ENCODE data around the gene DRC1.
A peak's percentile ranks its signal among the peaks of the same experiment; 100 is the strongest.

The DRC1 gene

DNA sequence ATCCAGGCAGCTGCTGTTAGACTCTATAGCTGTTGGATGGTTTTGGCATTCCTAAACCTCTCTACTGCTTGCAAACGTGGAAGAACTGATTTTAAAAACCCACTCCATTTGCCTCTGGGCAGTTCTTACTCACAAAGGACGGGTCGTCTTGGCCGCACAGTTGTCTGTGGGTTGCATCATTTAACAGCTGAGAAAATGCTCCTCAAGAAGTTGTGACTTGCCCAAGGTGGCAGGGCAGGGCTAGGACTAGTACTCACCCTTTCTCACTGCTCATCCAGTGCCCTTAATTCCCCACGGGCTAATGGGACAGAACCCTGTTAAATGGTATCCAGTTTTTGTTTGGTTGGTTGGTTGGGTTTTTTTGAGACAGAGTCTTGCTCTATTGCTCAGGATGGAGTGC is 997 bp upstream of the DRC1 start:
- no peak for DNase-seq

DNA sequence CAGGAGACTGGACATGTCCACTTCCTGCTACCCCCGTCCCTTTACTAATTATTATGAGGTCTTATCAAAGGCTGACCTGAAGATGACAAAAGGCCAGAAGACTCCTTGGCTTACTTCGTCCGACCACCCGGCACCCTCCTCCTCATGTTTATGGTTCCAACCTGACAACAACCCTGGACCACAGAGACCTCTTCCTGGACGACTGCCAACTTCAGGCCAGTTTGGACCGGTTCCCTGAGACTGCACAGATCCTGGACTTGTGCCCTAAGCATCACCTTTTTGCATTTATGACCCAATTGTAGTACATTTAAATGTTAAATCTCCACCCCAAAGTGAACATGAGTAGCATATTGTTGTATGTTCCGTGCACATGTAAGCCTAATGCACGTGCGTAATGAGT is 5.8 kb downstream of the DRC1 start:
- no peak for DNase-seq

GRCh38 chr2:26409785-26410184 is 8.1 kb downstream of the DRC1 start:
- DNase-seq = no peak

GRCh38 chr2:26410764-26411243 is 9.1 kb downstream of the DRC1 start:
- no peak for DNase-seq

DNA sequence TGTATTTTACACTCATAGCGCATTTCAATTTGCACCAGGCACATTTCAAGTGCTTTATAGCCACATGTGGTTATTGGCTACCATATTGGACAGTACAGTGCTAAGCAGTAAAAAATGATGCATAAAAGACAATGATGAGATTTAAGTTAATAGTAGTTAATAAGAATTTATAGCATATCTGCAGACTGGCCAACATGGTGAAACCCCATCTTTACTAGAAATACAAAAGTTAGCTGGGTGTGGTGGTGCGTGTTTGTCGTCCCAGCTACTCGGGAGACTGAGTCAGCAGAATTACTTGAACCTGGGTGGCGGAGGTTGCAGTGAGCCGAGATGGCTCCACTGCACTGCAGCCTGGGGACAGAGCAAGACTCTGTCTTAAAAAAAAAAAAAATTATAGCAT is 9.7 kb downstream of the DRC1 start:
- DNase-seq = no peak

DNA sequence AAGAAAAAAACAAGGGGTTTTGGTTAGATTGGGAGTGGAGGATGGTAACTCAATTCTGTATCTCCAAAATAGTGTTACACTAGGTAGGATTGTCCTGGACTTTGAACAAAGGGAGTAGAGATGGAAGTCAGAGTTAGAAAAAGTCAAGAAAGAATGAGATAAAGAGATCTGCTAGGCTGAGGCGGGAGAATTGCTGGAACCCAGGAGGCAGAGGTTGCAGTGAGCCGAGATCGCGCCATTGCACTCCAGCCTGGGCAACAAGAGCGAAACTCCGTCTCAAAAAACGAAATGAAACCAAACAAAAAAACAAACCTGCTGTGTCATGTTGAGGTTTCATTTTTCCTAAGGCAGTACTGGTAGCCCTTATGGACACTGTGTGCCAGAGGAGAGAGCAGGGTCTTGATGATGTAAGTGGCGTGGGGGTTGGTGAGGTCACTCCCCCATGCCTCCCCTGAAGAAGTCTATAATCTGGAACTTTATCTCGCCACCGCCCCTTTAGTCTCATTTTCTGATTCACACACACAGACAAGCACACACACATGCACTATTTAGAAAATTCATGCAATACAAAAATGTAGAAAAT is 10.5 kb downstream of the DRC1 start:
- no peak for DNase-seq

DNA sequence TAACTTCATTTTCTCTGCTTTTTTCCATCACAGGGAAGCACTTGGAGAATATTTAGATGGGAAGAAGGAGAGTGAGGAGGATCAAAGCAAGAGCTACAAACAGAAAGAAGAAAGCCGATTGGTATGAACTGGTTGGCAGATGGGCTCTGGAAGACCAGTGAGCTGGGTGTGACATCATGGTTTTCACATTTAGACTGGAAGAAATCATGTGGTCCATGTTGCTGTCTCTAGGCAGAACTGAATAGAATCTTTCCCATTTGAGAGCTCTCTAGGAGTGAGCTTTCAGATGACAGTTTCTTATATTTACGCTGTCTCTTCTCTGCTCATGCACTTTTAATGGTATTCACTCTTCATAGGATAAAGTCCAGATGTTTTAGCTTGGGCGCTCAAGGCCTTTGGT is 12.6 kb downstream of the DRC1 start:
- no peak for DNase-seq

- DNase-seq = no peak
Observed at GRCh38 chr2:26421961-26422360, 20.2 kb downstream of the DRC1 start.

- DNase-seq = no peak
Observed at GRCh38 chr2:26422947-26423629, 21.4 kb downstream of the DRC1 start.

- no peak for DNase-seq
Observed at GRCh38 chr2:26423750-26424149, 22.0 kb downstream of the DRC1 start.

DNA sequence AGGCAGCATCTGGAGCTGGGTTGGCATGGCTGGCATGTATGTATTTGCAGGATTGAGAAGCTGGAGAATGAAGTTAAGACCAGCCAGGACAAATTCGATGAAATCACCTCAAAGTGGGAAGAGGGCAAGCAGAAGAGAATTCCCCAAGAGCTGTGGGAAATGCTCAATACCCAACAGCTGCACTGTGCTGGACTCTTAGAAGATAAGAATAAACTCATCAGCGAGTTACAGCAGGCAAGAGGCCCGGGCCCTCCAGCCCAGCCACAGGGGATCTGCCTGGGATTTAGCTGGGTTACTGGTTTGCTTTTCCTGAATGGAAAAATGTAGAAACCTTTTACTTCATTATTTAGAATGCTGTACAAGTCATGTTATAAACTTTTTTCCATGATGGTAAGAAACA is 22.5 kb downstream of the DRC1 start:
- DNase-seq = no peak

DNA sequence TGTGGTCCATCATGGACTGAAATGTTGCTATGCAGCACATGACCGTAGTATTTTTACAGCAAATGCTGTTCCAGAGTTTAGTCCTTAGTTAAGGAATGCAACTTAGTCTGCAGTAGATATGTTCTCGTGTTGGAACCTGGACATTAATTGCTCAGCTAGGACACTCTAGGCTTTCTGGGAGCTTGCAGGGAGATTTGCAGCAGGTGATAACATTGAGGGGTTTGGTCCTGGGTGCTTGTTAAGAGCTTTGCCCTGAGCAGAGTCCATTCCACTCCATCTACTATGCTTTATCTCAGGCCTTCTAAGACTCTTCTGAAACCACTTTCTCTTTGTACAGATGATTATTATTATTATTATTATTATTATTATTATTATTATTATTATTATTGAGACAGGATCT is 27.1 kb downstream of the DRC1 start:
- no peak for DNase-seq

GRCh38 chr2:26429779-26430578 is 28.3 kb downstream of the DRC1 start:
- peak; percentile 89 for DNase-seq

- no peak for DNase-seq
Observed at GRCh38 chr2:26430826-26431225, 29.1 kb downstream of the DRC1 start.

GRCh38 chr2:26432363-26432762 is 30.6 kb downstream of the DRC1 start:
- DNase-seq = no peak

GRCh38 chr2:26432859-26433258 is 31.1 kb downstream of the DRC1 start:
- no peak for DNase-seq

GRCh38 chr2:26435106-26435505 is 33.4 kb downstream of the DRC1 start:
- DNase-seq = no peak

DNA sequence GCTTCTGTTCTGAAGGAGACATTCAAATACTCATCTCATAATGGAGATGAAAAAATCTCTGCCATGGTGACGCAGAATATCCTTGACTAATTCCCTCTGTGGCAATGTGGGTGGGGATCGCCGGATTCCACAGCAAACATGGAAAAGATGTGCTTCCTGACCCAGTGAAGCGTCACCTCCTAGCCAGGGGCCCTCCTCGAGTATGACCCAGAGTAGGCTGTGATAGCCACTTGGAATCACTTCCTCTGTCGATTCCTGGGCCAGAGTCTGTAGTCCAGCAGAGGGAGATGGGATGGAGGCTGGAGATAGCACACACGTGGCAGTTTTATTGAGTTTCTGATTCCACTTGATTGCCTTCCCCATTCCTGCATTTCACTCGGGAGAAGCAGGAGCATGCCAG is 36.8 kb downstream of the DRC1 start:
- DNase-seq = no peak

DNA sequence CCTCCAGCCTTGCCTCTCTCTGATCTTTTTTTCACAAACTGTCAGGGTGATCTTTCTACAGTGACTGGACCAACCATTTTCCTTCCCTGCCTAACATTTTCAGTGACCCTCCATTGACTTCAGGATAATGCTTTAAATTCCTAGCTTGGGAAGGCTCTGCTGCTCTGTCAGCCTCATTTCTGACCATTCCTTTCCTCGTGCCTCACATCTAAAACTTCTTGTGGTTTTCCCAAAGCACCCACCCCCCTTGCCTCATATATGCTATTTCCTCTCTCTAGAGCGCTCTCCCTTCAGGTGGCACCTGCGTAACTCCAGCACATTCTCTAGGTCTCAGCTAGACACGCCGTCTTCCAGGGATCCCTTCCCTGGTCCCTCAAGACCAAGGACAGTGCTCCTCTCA is 37.2 kb downstream of the DRC1 start:
- DNase-seq = no peak

DNA sequence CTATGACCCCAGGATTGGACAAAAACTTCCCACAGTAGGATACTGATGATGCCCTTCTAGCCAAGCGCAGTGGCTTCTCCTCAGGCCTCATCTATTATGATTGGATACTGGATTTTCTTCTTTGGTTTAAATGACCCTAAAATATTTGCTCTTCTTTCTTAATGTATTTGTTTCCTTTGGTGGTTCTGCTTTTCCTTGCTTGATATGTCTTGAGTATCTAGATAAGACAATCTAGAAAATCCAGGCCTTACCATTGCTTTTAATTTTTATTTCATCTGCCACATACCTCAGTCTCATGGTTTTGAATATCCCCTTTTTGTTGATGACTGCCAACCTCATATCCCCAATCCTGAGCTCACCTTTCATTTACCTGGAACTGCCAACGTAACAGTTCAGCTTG is 40.6 kb downstream of the DRC1 start:
- DNase-seq = no peak

DNA sequence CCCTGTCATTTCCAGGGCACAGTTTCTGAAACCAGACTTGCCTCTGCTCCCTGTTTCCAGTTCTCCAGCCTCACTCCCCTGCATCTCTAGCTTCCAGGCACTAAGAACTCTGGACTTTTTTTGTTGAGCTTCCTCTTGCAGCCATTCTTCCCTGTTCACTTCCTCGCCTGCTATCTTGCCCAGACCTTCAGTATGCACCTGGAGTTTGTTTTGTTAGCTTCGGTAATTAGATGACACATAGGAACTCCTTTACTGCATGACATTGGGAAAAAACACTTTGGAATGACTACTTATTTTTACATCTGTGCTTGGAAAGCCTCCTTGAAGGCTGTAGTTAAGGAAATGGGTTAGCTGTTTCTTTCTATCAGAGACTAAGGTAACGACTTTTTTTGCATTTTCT is 41.0 kb downstream of the DRC1 start:
- no peak for DNase-seq

DNA sequence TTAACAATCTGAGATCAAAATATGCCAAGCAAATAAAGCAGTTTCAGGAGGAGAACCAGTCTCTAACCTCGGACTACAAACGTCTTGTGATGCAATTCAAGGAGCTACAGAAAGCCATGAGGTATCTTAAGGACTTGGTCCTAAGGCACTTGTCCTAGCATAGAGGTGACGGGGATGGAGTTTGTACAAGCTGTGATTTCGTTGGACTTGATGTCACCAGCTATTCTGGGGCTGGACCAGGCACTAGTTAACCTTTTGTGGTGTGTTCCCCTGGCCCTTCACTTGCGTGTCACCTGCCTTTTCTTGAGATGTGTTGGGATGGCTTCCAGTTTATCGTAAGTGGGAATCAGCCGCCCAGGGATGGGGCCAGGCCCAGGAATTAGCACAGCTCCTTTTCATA is 42.5 kb downstream of the DRC1 start:
- DNase-seq = no peak

DNA sequence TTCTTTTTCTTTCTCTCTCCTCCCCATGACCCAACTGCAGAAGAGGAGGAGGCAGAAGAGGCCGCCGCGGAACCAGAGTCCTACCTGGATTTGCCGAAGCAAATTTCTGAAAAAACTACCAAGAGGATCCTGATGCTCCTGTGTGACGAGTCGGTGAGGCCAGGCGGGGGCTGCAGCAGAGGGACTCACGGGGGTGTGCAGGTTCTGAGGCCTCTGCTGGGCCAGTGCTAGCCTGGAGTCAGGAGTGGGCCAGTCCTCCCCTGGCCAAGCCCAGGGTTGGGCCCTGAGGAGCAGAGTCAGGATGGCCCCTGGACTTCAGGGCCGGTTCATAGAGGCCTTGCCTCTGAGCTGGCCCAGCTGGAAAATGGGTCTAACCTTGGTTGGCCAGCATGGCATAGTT is 46.9 kb downstream of the DRC1 start:
- no peak for DNase-seq

Measured in NCI-H1105 treated with DMSO at 0.1 percent for 48 hours (cell line).